Activated CD4-positive, alpha-beta memory T cell treated with anti-CD3 and anti-CD28 coated beads, Interleukin-2, amount 10 ng/mL, durations not matched to agents 7 days and 5 days (primary cell): ENCODE data around the gene ZRANB3. TPM values are rescaled to one million over a fixed set of nuclear protein-coding genes. Genes with fewer than 3 reads are reported as not detected.
"Not testable (repeated sequence)": the region's sequence is repeated elsewhere in the genome, so short reads cannot be mapped to it uniquely, and the experiment has no call there.

Experiments used
- CTCF ChIA-PET: fragments of 350-600 bp; sonication (Branson Sonifier 250); formaldehyde crosslinking; loops from one replicate; lab custom pipeline; 2021; ENCODE audit warnings: antibody characterized with exemption, inconsistent platforms; lab: Charles Lee
- POLR2A ChIA-PET: fragments of 350-600 bp; sonication (Branson Sonifier 250); formaldehyde crosslinking; loops from one replicate; lab custom pipeline; 2021; ENCODE audit warnings: antibody characterized with exemption; lab: Charles Lee
- DNase-seq: peaks from one replicate; pipeline ENCODE4 v3.0.0-alpha.2; 2020
- H3K27ac Mint-ChIP-seq: one replicate; pipeline ENCODE4 v1.8.0; 2021; ENCODE audit warnings: mild to moderate bottlenecking, mixed read lengths
- H3K27me3 Mint-ChIP-seq: one replicate; pipeline ENCODE4 v1.8.0; 2021; ENCODE audit warnings: mixed read lengths
- H3K36me3 Mint-ChIP-seq: one replicate; pipeline ENCODE4 v1.8.0; 2021; ENCODE audit warnings: low read depth, mixed read lengths
- H3K4me1 Mint-ChIP-seq: one replicate; pipeline ENCODE4 v1.8.0; 2021; ENCODE audit warnings: mixed read lengths
- H3K4me3 Mint-ChIP-seq: one replicate; pipeline ENCODE4 v1.8.0; 2021; ENCODE audit warnings: mild to moderate bottlenecking, mixed read lengths
- H3K9me3 Mint-ChIP-seq: one replicate; pipeline ENCODE4 v1.8.0; 2021; ENCODE audit warnings: mixed read lengths
- total RNA-seq, 2 experiments: library from RNA; stranded (reverse); gene quantifications; one replicate each; pipeline ENCODE4 v1.2.3, GENCODE V29; 2021

The ZRANB3 gene
- total RNA-seq, 2 experiments from 2014 or later, result 5.8 to 6.2 TPM

GRCh38 chr2:135471106-135471505, 59.9 kb downstream of the ZRANB3 start:
- H3K27me3 Mint-ChIP-seq, result no peaks in the 10 kb centered on the region
- CTCF ChIA-PET, result interaction anchor here (1.9 kb wide), 1 partner anchor 239 kb away, joined by 5 read pairs; no protein-coding TSS in a partner anchor
- no peaks in the 10 kb centered on the region for H3K36me3 Mint-ChIP-seq
- H3K4me3 Mint-ChIP-seq, result no peak overlapping the region
- POLR2A ChIA-PET, result no interaction called here
- H3K27ac Mint-ChIP-seq, result no peak overlapping the region
- no peaks in the 10 kb centered on the region for H3K4me1 Mint-ChIP-seq
- DNase-seq, result no peak
- no peaks in the 10 kb centered on the region for H3K9me3 Mint-ChIP-seq

- no peak for DNase-seq
- Mint-ChIP-seq H3K36me3 (peaks cover 5% of the 10 kb centered on the region), H3K9me3 (peaks cover 8% of the 10 kb centered on the region), H3K27me3 (no peaks in the 10 kb centered on the region), H3K4me3 (no peak overlapping the region), H3K4me1 (no peaks in the 10 kb centered on the region), H3K27ac (no peak overlapping the region)
- ChIA-PET CTCF (no interaction called here), POLR2A (no interaction called here)
Observed at GRCh38 chr2:135457279-135457678, 73.7 kb downstream of the ZRANB3 start.

- ChIA-PET CTCF (no interaction called here), POLR2A (no interaction called here)
- Mint-ChIP-seq H3K27ac (no peak overlapping the region), H3K36me3 (peaks cover 5% of the 10 kb centered on the region), H3K27me3 (no peaks in the 10 kb centered on the region), H3K9me3 (peaks cover 8% of the 10 kb centered on the region), H3K4me1 (no peaks in the 10 kb centered on the region), H3K4me3 (no peak overlapping the region)
- no peak for DNase-seq
Observed at GRCh38 chr2:135456835-135457234, 74.2 kb downstream of the ZRANB3 start.

- ChIA-PET POLR2A (no interaction called here), CTCF (no interaction called here)
- peaks cover 10% of the 10 kb centered on the region for H3K9me3 Mint-ChIP-seq
Observed at GRCh38 chr2:135456431-135456830, 74.6 kb downstream of the ZRANB3 start.

GRCh38 chr2:135454608-135455007, 76.4 kb downstream of the ZRANB3 start:
- Mint-ChIP-seq H3K9me3 (peaks cover 10% of the 10 kb centered on the region), H3K27ac (no peak overlapping the region), H3K36me3 (peaks cover 5% of the 10 kb centered on the region), H3K27me3 (no peaks in the 10 kb centered on the region), H3K4me1 (no peaks in the 10 kb centered on the region), H3K4me3 (no peak overlapping the region)
- ChIA-PET POLR2A (no interaction called here), CTCF (no interaction called here)
- no peak for DNase-seq

More at GRCh38 chr2:135456431-135456830, 74.6 kb downstream of the ZRANB3 start:
- Mint-ChIP-seq H3K36me3 (peaks cover 5% of the 10 kb centered on the region), H3K4me3 (no peak overlapping the region), H3K4me1 (no peaks in the 10 kb centered on the region), H3K27me3 (no peaks in the 10 kb centered on the region), H3K27ac (no peak overlapping the region)
- no peak for DNase-seq

GRCh38 chr2:135453027-135453426, 78.0 kb downstream of the ZRANB3 start:
- H3K27ac Mint-ChIP-seq, H3K27me3 Mint-ChIP-seq, H3K36me3 Mint-ChIP-seq, CTCF ChIA-PET, H3K4me3 Mint-ChIP-seq, H3K4me1 Mint-ChIP-seq, DNase-seq, POLR2A ChIA-PET: not testable (repeated sequence)
- peaks cover 10% of the 10 kb centered on the region for H3K9me3 Mint-ChIP-seq

GRCh38 chr2:135451966-135452365, 79.1 kb downstream of the ZRANB3 start:
- Mint-ChIP-seq H3K4me1 (no peaks in the 10 kb centered on the region), H3K9me3 (peaks cover 10% of the 10 kb centered on the region), H3K4me3 (no peak overlapping the region), H3K27me3 (no peaks in the 10 kb centered on the region), H3K27ac (no peak overlapping the region), H3K36me3 (peaks cover 5% of the 10 kb centered on the region)
- CTCF ChIA-PET, result no interaction called here
- DNase-seq, result no peak
- POLR2A ChIA-PET, result no interaction called here

- H3K27me3 Mint-ChIP-seq, H3K4me3 Mint-ChIP-seq, H3K9me3 Mint-ChIP-seq, H3K27ac Mint-ChIP-seq, DNase-seq, H3K36me3 Mint-ChIP-seq, H3K4me1 Mint-ChIP-seq, CTCF ChIA-PET, POLR2A ChIA-PET: not testable (repeated sequence)
Observed at GRCh38 chr2:135443013-135443412, 88.0 kb downstream of the ZRANB3 start.

GRCh38 chr2:135435155-135435554, 95.9 kb downstream of the ZRANB3 start:
- DNase-seq, POLR2A ChIA-PET, H3K27me3 Mint-ChIP-seq, H3K4me1 Mint-ChIP-seq, H3K36me3 Mint-ChIP-seq, H3K4me3 Mint-ChIP-seq, H3K27ac Mint-ChIP-seq, H3K9me3 Mint-ChIP-seq, CTCF ChIA-PET: not testable (repeated sequence)

- DNase-seq, result no peak
- no peak overlapping the region for H3K4me3 Mint-ChIP-seq
- no peaks in the 10 kb centered on the region for H3K4me1 Mint-ChIP-seq
- H3K27ac Mint-ChIP-seq, result no peak overlapping the region
- CTCF ChIA-PET, result no interaction called here
- peaks cover 6% of the 10 kb centered on the region for H3K9me3 Mint-ChIP-seq
- POLR2A ChIA-PET, result no interaction called here
- no peaks in the 10 kb centered on the region for H3K36me3 Mint-ChIP-seq
- no peaks in the 10 kb centered on the region for H3K27me3 Mint-ChIP-seq
Observed at GRCh38 chr2:135424849-135425248, 106.2 kb downstream of the ZRANB3 start.

- no peaks in the 10 kb centered on the region for H3K4me1 Mint-ChIP-seq
- no peak for DNase-seq
- ChIA-PET POLR2A (no interaction called here), CTCF (no interaction called here)
- H3K27me3 Mint-ChIP-seq, result no peaks in the 10 kb centered on the region
- H3K36me3 Mint-ChIP-seq, result no peaks in the 10 kb centered on the region
- H3K4me3 Mint-ChIP-seq, result no peak overlapping the region
- no peak overlapping the region for H3K27ac Mint-ChIP-seq
- peaks cover 8% of the 10 kb centered on the region for H3K9me3 Mint-ChIP-seq
Observed at GRCh38 chr2:135422898-135423297, 108.1 kb downstream of the ZRANB3 start.

GRCh38 chr2:135411646-135412045, 119.4 kb downstream of the ZRANB3 start:
- H3K4me1 Mint-ChIP-seq, result no peaks in the 10 kb centered on the region
- DNase-seq, result no peak
- no peak overlapping the region for H3K27ac Mint-ChIP-seq

GRCh38 chr2:135409436-135409835, 121.6 kb downstream of the ZRANB3 start:
- Mint-ChIP-seq H3K4me1 (no peaks in the 10 kb centered on the region), H3K36me3 (no peaks in the 10 kb centered on the region), H3K4me3 (no peak overlapping the region), H3K27me3 (no peaks in the 10 kb centered on the region), H3K27ac (no peak overlapping the region), H3K9me3 (peaks cover 9% of the 10 kb centered on the region)
- POLR2A ChIA-PET, result no interaction called here
- no peak for DNase-seq
- CTCF ChIA-PET, result no interaction called here

More at GRCh38 chr2:135411646-135412045, 119.4 kb downstream of the ZRANB3 start:
- no peaks in the 10 kb centered on the region for H3K9me3 Mint-ChIP-seq
- H3K27me3 Mint-ChIP-seq, result no peaks in the 10 kb centered on the region
- H3K4me3 Mint-ChIP-seq, result no peak overlapping the region
- CTCF ChIA-PET, result no interaction called here
- no peaks in the 10 kb centered on the region for H3K36me3 Mint-ChIP-seq
- POLR2A ChIA-PET, result no interaction called here

GRCh38 chr2:135396259-135396658, 134.8 kb downstream of the ZRANB3 start:
- DNase-seq, H3K27me3 Mint-ChIP-seq, H3K27ac Mint-ChIP-seq, CTCF ChIA-PET, H3K4me1 Mint-ChIP-seq, H3K4me3 Mint-ChIP-seq, H3K36me3 Mint-ChIP-seq, POLR2A ChIA-PET, H3K9me3 Mint-ChIP-seq: not testable (repeated sequence)
